ENCODE measurements around the gene TRIP6.
A peak's percentile ranks its signal among the peaks of the same experiment; 100 is the strongest.

TRIP6 gene

GRCh38 chr7:100894860-100895700, 27.9 kb downstream of the TRIP6 start (continued):
- TF ChIP-seq, protein P1, sequence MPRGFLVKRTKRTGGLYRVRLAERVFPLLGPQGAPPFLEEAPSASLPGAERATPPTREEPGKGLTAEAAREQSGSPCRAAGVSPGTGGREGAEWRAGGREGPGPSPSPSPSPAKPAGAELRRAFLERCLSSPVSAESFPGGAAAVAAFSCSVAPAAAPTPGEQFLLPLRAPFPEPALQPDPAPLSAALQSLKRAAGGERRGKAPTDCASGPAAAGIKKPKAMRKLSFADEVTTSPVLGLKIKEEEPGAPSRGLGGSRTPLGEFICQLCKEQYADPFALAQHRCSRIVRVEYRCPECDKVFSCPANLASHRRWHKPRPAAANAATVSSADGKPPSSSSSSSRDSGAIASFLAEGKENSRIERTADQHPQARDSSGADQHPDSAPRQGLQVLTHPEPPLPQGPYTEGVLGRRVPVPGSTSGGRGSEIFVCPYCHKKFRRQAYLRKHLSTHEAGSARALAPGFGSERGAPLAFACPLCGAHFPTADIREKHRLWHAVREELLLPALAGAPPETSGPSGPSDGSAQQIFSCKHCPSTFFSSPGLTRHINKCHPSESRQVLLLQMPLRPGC (tag by site-specific recombination; IDR thresholded peaks at IDR 0.05), result no peak
- TF ChIP-seq ZNF426 (tag by site-specific recombination; IDR thresholded peaks at IDR 0.05), result no peak
- TF ChIP-seq RBAK (tag by site-specific recombination; IDR thresholded peaks at IDR 0.05), result no peak
- peak; percentile 7; the same call in 1 of the 2 replicates for TF ChIP-seq KLF16 (tag by site-specific recombination; IDR thresholded peaks at IDR 0.05)
- no peak for TF ChIP-seq ZNF585B (tag by site-specific recombination; IDR thresholded peaks at IDR 0.05)
- TF ChIP-seq ZNF433 (tag by site-specific recombination; IDR thresholded peaks at IDR 0.05; ENCODE audit: low read depth), result no peak
- TF ChIP-seq ZNF501 (tag by site-specific recombination; IDR thresholded peaks at IDR 0.05), result no peak
- no peak for TF ChIP-seq WT1 (tag by site-specific recombination; IDR thresholded peaks at IDR 0.05)
- TF ChIP-seq PRDM1 (tag by site-specific recombination; IDR thresholded peaks at IDR 0.05), result no peak
- no peak for TF ChIP-seq ZNF148 (tag by site-specific recombination; IDR thresholded peaks at IDR 0.05; ENCODE audit: borderline replicate concordance)
- TF ChIP-seq ZNF398 (tag by site-specific recombination; IDR thresholded peaks at IDR 0.05), result peak; percentile 81
- TF ChIP-seq ZNF223 (tag by site-specific recombination; IDR thresholded peaks at IDR 0.05), result no peak
- TF ChIP-seq ZNF555 (tag by site-specific recombination; conservative IDR thresholded peaks at IDR 0.05), result no peak
- no peak for TF ChIP-seq ZNF121 (tag by site-specific recombination; IDR thresholded peaks at IDR 0.05)
- peak; percentile 29; the same call in 1 of the 2 replicates for TF ChIP-seq ZBTB48 (tag by site-specific recombination; IDR thresholded peaks at IDR 0.05)
- no peak for TF ChIP-seq ZNF621 (tag by site-specific recombination; IDR thresholded peaks at IDR 0.05)
- TF ChIP-seq MEIS1 (CRISPR knock-in tag; IDR thresholded peaks at IDR 0.05; ENCODE audit: borderline replicate concordance), result no peak
- TF ChIP-seq HOXC10 (CRISPR knock-in tag; IDR thresholded peaks at IDR 0.05), result no peak
- TF ChIP-seq ZNF639 (tag by site-specific recombination; IDR thresholded peaks at IDR 0.05), result no peak
- TF ChIP-seq ZFP41 (tag by site-specific recombination; IDR thresholded peaks at IDR 0.05; ENCODE audit: borderline replicate concordance), result no peak
- peak; percentile 95 for TF ChIP-seq GLIS2 (tag by site-specific recombination; IDR thresholded peaks at IDR 0.05)
- no peak for TF ChIP-seq ZNF366 (tag by site-specific recombination; conservative IDR thresholded peaks at IDR 0.05)
- TF ChIP-seq ZNF174 (tag by site-specific recombination; IDR thresholded peaks at IDR 0.05), result no peak
- no peak for TF ChIP-seq ZNF19 (tag by site-specific recombination; IDR thresholded peaks at IDR 0.05; ENCODE audit: low read depth)
- TF ChIP-seq ZNF629 (tag by site-specific recombination; IDR thresholded peaks at IDR 0.05), result no peak
- no peak for TF ChIP-seq ZNF146 (tag by site-specific recombination; IDR thresholded peaks at IDR 0.05)
- TF ChIP-seq ZNF529 (tag by site-specific recombination; IDR thresholded peaks at IDR 0.05; ENCODE audit: insufficient replicate concordance), result no peak
- TF ChIP-seq ZNF274 (IDR thresholded peaks at IDR 0.05; ENCODE audit: low read length), result no peak
- no peak for TF ChIP-seq ZNF274 (tag by site-specific recombination; IDR thresholded peaks at IDR 0.05; ENCODE audit: borderline replicate concordance)
